HEK293T (cell line): ENCODE results near the gene SLC35F3.

Source experiments
- FOXK2 ChIP-seq: fragments of 450-650 bp; IDR thresholded peaks from 2 replicates; pipeline ENCODE4 v1.6.1; 2016; ENCODE audit warnings: mild to moderate bottlenecking
- FOXM1 ChIP-seq: fragments of 450-650 bp; IDR thresholded peaks from 2 replicates; pipeline ENCODE4 v1.6.1; 2017; ENCODE audit warnings: mild to moderate bottlenecking, borderline replicate concordance
- NFRKB ChIP-seq: fragments of 450-650 bp; IDR thresholded peaks from 2 replicates; pipeline ENCODE4 v1.6.1; 2016; ENCODE audit warnings: mild to moderate bottlenecking, moderate library complexity
- SP1 ChIP-seq: fragments of 450-650 bp; IDR thresholded peaks from 2 replicates; pipeline ENCODE4 v1.6.1; 2017
- ZNF384 ChIP-seq: fragments of 450-650 bp; IDR thresholded peaks from 2 replicates; pipeline ENCODE4 v1.6.1; 2016

DNA sequence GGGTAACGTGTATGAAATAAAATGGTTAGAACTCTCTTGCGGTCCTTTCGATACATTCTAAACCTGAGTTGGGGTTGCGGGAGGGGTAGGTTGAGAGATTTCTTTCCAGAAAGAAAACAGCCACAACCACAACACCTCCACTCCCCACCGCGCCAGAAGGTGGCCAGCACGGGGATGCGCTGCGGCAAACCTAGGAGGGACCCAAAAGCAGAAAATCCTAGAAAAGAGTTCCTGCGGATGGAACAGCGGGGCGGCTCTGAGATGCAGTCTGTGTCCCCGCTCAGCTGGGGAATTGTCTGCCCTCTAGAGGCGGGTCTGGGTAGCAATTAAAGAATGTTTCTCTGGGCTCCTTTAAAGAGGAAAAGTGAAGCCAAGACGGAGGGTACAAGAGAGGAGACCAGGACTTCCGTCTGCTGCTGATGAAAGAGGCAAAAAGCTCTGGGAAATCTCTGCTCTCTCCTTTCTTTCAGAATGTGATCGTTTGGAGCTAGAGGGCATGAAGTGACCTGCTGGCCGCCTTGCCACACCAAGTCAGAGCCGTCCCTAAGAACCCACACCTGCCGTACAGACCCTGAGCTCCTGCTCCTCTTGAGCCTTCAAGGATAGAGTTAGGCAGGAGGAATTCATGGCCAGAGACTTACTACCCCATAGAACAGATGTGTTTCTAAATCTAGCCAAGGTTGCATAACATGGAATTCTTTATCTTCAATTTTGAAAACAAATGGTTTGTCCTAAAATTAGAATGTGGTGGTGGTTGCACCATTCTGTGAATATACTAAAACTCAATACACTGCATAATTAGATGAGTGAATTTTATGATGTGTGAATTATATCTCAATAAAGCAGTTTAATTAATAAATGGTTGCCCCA lies 422.3 kb downstream of the SLC35F3 start:
- no peak for TF ChIP-seq SP1
- TF ChIP-seq NFRKB: no peak
- no peak for TF ChIP-seq FOXK2
- no peak for TF ChIP-seq ZNF384
- no peak for TF ChIP-seq FOXM1
